ENCODE results near the gene INPP4B. TPM values are rescaled to one million over a fixed set of nuclear protein-coding genes. Genes with fewer than 3 reads are reported as not detected.

The INPP4B gene
- total RNA-seq, 1 experiment from 2014 or later = 0.07 TPM

- Histone ChIP-seq H3K4me1 (ENCODE audit: insufficient read depth, low read length) (no peaks in the 10 kb centered on the region), H2BK5ac (ENCODE audit: insufficient read length, low read length) (no peak overlapping the region), H2AK5ac (ENCODE audit: insufficient read length, low read length) (no peak overlapping the region), H4K5ac (ENCODE audit: insufficient read length, low read depth, low read length) (no peak overlapping the region), H2AFZ (ENCODE audit: low read length) (no peak overlapping the region), H2BK120ac (ENCODE audit: low read depth, low read length, poor library complexity, severe bottlenecking) (no peak overlapping the region), H4K8ac (replicated peaks; ENCODE audit: insufficient read length, low read depth, low read length) (no peak overlapping the region), H3K27ac (ENCODE audit: insufficient read length, low read depth, low read length) (no peak overlapping the region), H2BK15ac (ENCODE audit: low read depth, low read length) (no peak overlapping the region), H4K91ac (ENCODE audit: insufficient read length, low read depth, low read length) (no peak overlapping the region), H3K18ac (ENCODE audit: insufficient read length, low read depth, low read length) (no peak overlapping the region), H3K56ac (ENCODE audit: insufficient read length, low read depth, low read length) (no peak overlapping the region), H3K9me3 (ENCODE audit: control insufficient read depth, low read depth, low read length) (no peaks in the 10 kb centered on the region), H3K79me1 (ENCODE audit: insufficient read depth, low read depth, low read length, poor library complexity, severe bottlenecking) (no peaks in the 10 kb centered on the region), H3K23ac (ENCODE audit: insufficient read length, low read depth, low read length) (no peak overlapping the region), H2BK20ac (ENCODE audit: low read depth, low read length, poor library complexity, severe bottlenecking) (no peak overlapping the region), H4K20me1 (ENCODE audit: control insufficient read depth, insufficient read depth, insufficient read length) (no peaks in the 10 kb centered on the region), H3K27me3 (ENCODE audit: insufficient read depth, low read length) (peaks cover 18% of the 10 kb centered on the region; the same call in 1 of the 2 replicates), H3K4me2 (ENCODE audit: insufficient read depth, insufficient read length, low read length) (no peak overlapping the region), H3T11ph (ENCODE audit: low read length) (no peak overlapping the region), H3K79me2 (ENCODE audit: insufficient read depth, low read length) (no peaks in the 10 kb centered on the region), H3K9ac (ENCODE audit: extremely low read depth, insufficient read length, low read length) (no peak overlapping the region), H2BK12ac (ENCODE audit: insufficient read length, low read depth, low read length) (no peak overlapping the region), H3K23me2 (ENCODE audit: insufficient read length, low read depth, low read length, poor library complexity, severe bottlenecking) (no peaks in the 10 kb centered on the region), H3K14ac (ENCODE audit: insufficient read depth, low read length) (no peak overlapping the region), H3K4ac (ENCODE audit: low read depth, low read length) (no peak overlapping the region)
- Mint-ChIP-seq H3K4me1 (peaks cover 7 to 10% of the 10 kb centered on the region in 2 experiments), H3K27ac (no peak overlapping the region; a peak in 1 of 7 replicates), H3K36me3 (ENCODE audit: insufficient read depth in 1 of 3, low read depth in 3 of 3) (no peaks in the 10 kb centered on the region), H3K4me3 (no peak overlapping the region), H3K27me3 (ENCODE audit: low read depth) (peaks cover 41% of the 10 kb centered on the region), H3K9me3 (no peaks in the 10 kb centered on the region; a peak in 1 of 5 replicates)
- no peak for DNase-seq
- TF ChIP-seq CTCF (conservative IDR thresholded peaks at IDR 0.05) = no peak
- no CpG with 5 or more reads among the region's 1 CpG for WGBS (ENCODE audit: extremely low coverage, insufficient read length, low lambda C conversion rate)
Observed at GRCh38 chr4:142707401-142707800, 138.7 kb downstream of the INPP4B start.

Data from H9 (cell line).